Activated naive CD8-positive, alpha-beta T cell treated with anti-CD3 and anti-CD28 coated beads, Interleukin-2, amount 10 ng/mL, durations not matched to agents 7 days and 5 days (primary cell): ENCODE measurements around the gene CFAP97D2. TPM values are rescaled to one million over a fixed set of nuclear protein-coding genes. Genes with fewer than 3 reads are reported as not detected.

Experiments used
- ATAC-seq: fragments of 150-1000 bp; cut with Tn5 transposase; one replicate; pipeline ENCODE4 v1.10.0; 2021; ENCODE audit warnings: low read depth, moderate library complexity
- POLR2A ChIA-PET: fragments of 350-600 bp; sonication (Branson Sonifier 250); formaldehyde crosslinking; loops from one replicate; lab custom pipeline; 2021; ENCODE audit warnings: antibody characterized with exemption; lab: Charles Lee
- DNase-seq: peaks from one replicate; pipeline ENCODE4 v3.0.0; 2021
- H3K27ac Mint-ChIP-seq: one replicate; pipeline ENCODE4 v1.8.0; 2022; ENCODE audit warnings: mild to moderate bottlenecking, mixed read lengths
- H3K27me3 Mint-ChIP-seq: one replicate; pipeline ENCODE4 v1.8.0; 2022; ENCODE audit warnings: mild to moderate bottlenecking, moderate library complexity, mixed read lengths
- H3K36me3 Mint-ChIP-seq: one replicate; pipeline ENCODE4 v1.8.0; 2021; ENCODE audit warnings: mild to moderate bottlenecking, mixed read lengths
- H3K4me1 Mint-ChIP-seq: one replicate; pipeline ENCODE4 v1.8.0; 2021; ENCODE audit warnings: mixed read lengths
- H3K4me3 Mint-ChIP-seq: one replicate; pipeline ENCODE4 v1.8.0; 2022; ENCODE audit warnings: mild to moderate bottlenecking, moderate library complexity, mixed read lengths
- H3K9me3 Mint-ChIP-seq: one replicate; pipeline ENCODE4 v1.8.0; 2021; ENCODE audit warnings: mixed read lengths
- total RNA-seq, 2 experiments: library from RNA; stranded (reverse); gene quantifications; one replicate each; pipeline ENCODE4 v1.2.3, GENCODE V29; 2021

The CFAP97D2 gene
- total RNA-seq, 2 experiments from 2014 or later: 0.22 TPM; not detected in 1

GRCh38 chr13:114136576-114136975 is 42.5 kb upstream of the CFAP97D2 start:
- H3K36me3 Mint-ChIP-seq: no peaks in the 10 kb centered on the region

GRCh38 chr13:114140131-114140905 is 38.7 kb upstream of the CFAP97D2 start:
- H3K4me1 Mint-ChIP-seq: peaks cover 7% of the 10 kb centered on the region
- H3K4me3 Mint-ChIP-seq: no peak overlapping the region
- no peak overlapping the region for H3K27ac Mint-ChIP-seq
- H3K27me3 Mint-ChIP-seq: peaks cover 11% of the 10 kb centered on the region
- H3K36me3 Mint-ChIP-seq: no peaks in the 10 kb centered on the region
- POLR2A ChIA-PET: interaction anchor here (0.6 to 1.9 kb wide), 9 partner anchors 8 to 97 kb away, joined by 3 to 22 read pairs (median 3); partner anchors contain the start of gene RASA3
- ATAC-seq: peak; percentile 2
- DNase-seq: peak; percentile 35
- H3K9me3 Mint-ChIP-seq: peaks cover 2% of the 10 kb centered on the region

More at GRCh38 chr13:114136576-114136975, 42.5 kb upstream of the CFAP97D2 start:
- H3K27ac Mint-ChIP-seq: no peak overlapping the region
- H3K9me3 Mint-ChIP-seq: peaks cover 2% of the 10 kb centered on the region
- POLR2A ChIA-PET: no interaction called here
- H3K27me3 Mint-ChIP-seq: peaks cover 13% of the 10 kb centered on the region
- no peak overlapping the region for H3K4me3 Mint-ChIP-seq
- no peak for DNase-seq
- no peak for ATAC-seq
- peaks cover 11% of the 10 kb centered on the region for H3K4me1 Mint-ChIP-seq

- Mint-ChIP-seq H3K4me3 (no peak overlapping the region), H3K9me3 (peaks cover 2% of the 10 kb centered on the region), H3K27ac (no peak overlapping the region), H3K27me3 (peaks cover 14% of the 10 kb centered on the region), H3K4me1 (peaks cover 12% of the 10 kb centered on the region), H3K36me3 (no peaks in the 10 kb centered on the region)
- peak; percentile 40 for ATAC-seq
- peak; percentile 57 for DNase-seq
- POLR2A ChIA-PET: interaction anchor here (1.0 to 1.9 kb wide), 8 partner anchors 8 to 75 kb away, joined by 3 to 22 read pairs (median 4); partner anchors contain the start of gene RASA3
Measured at GRCh38 chr13:114140906-114141250, 38.2 kb upstream of the CFAP97D2 start.

GRCh38 chr13:114141261-114141996 is 37.6 kb upstream of the CFAP97D2 start:
- no peak overlapping the region for H3K4me3 Mint-ChIP-seq
- POLR2A ChIA-PET: interaction anchor here (1.1 to 2.5 kb wide), 5 partner anchors 8 to 16 kb away, joined by 3 to 38 read pairs (median 9); partner anchors contain the start of gene RASA3
- peaks cover 14% of the 10 kb centered on the region for H3K27me3 Mint-ChIP-seq
- no peaks in the 10 kb centered on the region for H3K36me3 Mint-ChIP-seq
- no peak overlapping the region for H3K27ac Mint-ChIP-seq
- DNase-seq (peak; percentile 28), ATAC-seq (no peak)
- peaks cover 17% of the 10 kb centered on the region for H3K4me1 Mint-ChIP-seq
- peaks cover 2% of the 10 kb centered on the region for H3K9me3 Mint-ChIP-seq

GRCh38 chr13:114142137-114142550 is 36.9 kb upstream of the CFAP97D2 start:
- H3K9me3 Mint-ChIP-seq: peaks cover 2% of the 10 kb centered on the region
- DNase-seq (no peak), ATAC-seq (peak; percentile 3)
- H3K36me3 Mint-ChIP-seq: no peaks in the 10 kb centered on the region
- POLR2A ChIA-PET: interaction anchor here (1.3 to 2.5 kb wide), 3 partner anchors 12 to 84 kb away, joined by 3 to 38 read pairs (median 9); partner anchors contain the start of gene RASA3
- H3K4me1 Mint-ChIP-seq: peaks cover 23% of the 10 kb centered on the region
- no peak overlapping the region for H3K4me3 Mint-ChIP-seq
- peaks cover 11% of the 10 kb centered on the region for H3K27me3 Mint-ChIP-seq
- no peak overlapping the region for H3K27ac Mint-ChIP-seq

- DNase-seq: peak; percentile 75
- peak; percentile 66 for ATAC-seq
- peaks cover 25% of the 10 kb centered on the region for H3K4me1 Mint-ChIP-seq
- no peak overlapping the region for H3K4me3 Mint-ChIP-seq
- peaks cover under 1% of the 10 kb centered on the region for H3K9me3 Mint-ChIP-seq
- POLR2A ChIA-PET: interaction anchor here (0.7 to 2.5 kb wide), 4 partner anchors 12 to 84 kb away, joined by 3 to 38 read pairs (median 6); partner anchors contain the start of gene RASA3
- peaks cover 9% of the 10 kb centered on the region for H3K27me3 Mint-ChIP-seq
- peaks cover under 1% of the 10 kb centered on the region for H3K36me3 Mint-ChIP-seq
- no peak overlapping the region for H3K27ac Mint-ChIP-seq
Measured at GRCh38 chr13:114142640-114143490, 36.2 kb upstream of the CFAP97D2 start.

- Mint-ChIP-seq H3K9me3 (no peaks in the 10 kb centered on the region), H3K4me1 (peaks cover 35% of the 10 kb centered on the region), H3K27me3 (peaks cover 10% of the 10 kb centered on the region), H3K4me3 (no peak overlapping the region), H3K36me3 (peaks cover 2% of the 10 kb centered on the region), H3K27ac (peak overlapping the region; percentile 35)
- POLR2A ChIA-PET: interaction anchor here (2.5 kb wide), 1 partner anchor 14 kb away, joined by 38 read pairs; the partner anchor contains the start of gene RASA3
- ATAC-seq: peak; percentile 19
- peak; percentile 50 for DNase-seq
Measured at GRCh38 chr13:114143806-114144605, 35.1 kb upstream of the CFAP97D2 start.

- H3K27ac Mint-ChIP-seq: peak overlapping the region; percentile 72
- H3K9me3 Mint-ChIP-seq: no peaks in the 10 kb centered on the region
- peaks cover 41% of the 10 kb centered on the region for H3K4me1 Mint-ChIP-seq
- peaks cover 2% of the 10 kb centered on the region for H3K36me3 Mint-ChIP-seq
- no peak for ATAC-seq
- peaks cover 16% of the 10 kb centered on the region for H3K27me3 Mint-ChIP-seq
- peak; percentile 30 for DNase-seq
- POLR2A ChIA-PET: interaction anchor here (0.8 kb wide), 1 partner anchor 10 kb away, joined by 3 read pairs; no protein-coding TSS in a partner anchor
- no peak overlapping the region for H3K4me3 Mint-ChIP-seq
Measured at GRCh38 chr13:114144606-114145244, 34.3 kb upstream of the CFAP97D2 start.

- Mint-ChIP-seq H3K4me1 (peaks cover 42% of the 10 kb centered on the region), H3K27ac (peak overlapping the region; percentile 72), H3K9me3 (no peaks in the 10 kb centered on the region), H3K4me3 (no peak overlapping the region), H3K36me3 (peaks cover 2% of the 10 kb centered on the region), H3K27me3 (peaks cover 16% of the 10 kb centered on the region)
- POLR2A ChIA-PET: interaction anchor here (0.8 kb wide), 1 partner anchor 9 kb away, joined by 3 read pairs; no protein-coding TSS in a partner anchor
- peak; percentile 27 for DNase-seq
- no peak for ATAC-seq
Measured at GRCh38 chr13:114145256-114145655, 33.8 kb upstream of the CFAP97D2 start.

- DNase-seq (peak; percentile 26), ATAC-seq (no peak)
- no peak overlapping the region for H3K4me3 Mint-ChIP-seq
- H3K9me3 Mint-ChIP-seq: no peaks in the 10 kb centered on the region
- H3K27ac Mint-ChIP-seq: no peak overlapping the region
- H3K4me1 Mint-ChIP-seq: peaks cover 46% of the 10 kb centered on the region
- H3K27me3 Mint-ChIP-seq: peaks cover 16% of the 10 kb centered on the region
- H3K36me3 Mint-ChIP-seq: peaks cover 2% of the 10 kb centered on the region
- POLR2A ChIA-PET: interaction anchor here (1.0 kb wide), 1 partner anchor 15 kb away, joined by 5 read pairs; no protein-coding TSS in a partner anchor
Measured at GRCh38 chr13:114145722-114146121, 33.3 kb upstream of the CFAP97D2 start.

- DNase-seq: no peak
- POLR2A ChIA-PET: interaction anchor here (1.0 kb wide), 1 partner anchor 15 kb away, joined by 5 read pairs; no protein-coding TSS in a partner anchor
Measured at GRCh38 chr13:114146173-114146572, 32.9 kb upstream of the CFAP97D2 start.

More at GRCh38 chr13:114146173-114146572, 32.9 kb upstream of the CFAP97D2 start:
- Mint-ChIP-seq H3K27ac (no peak overlapping the region), H3K36me3 (peaks cover 2% of the 10 kb centered on the region), H3K4me1 (peaks cover 46% of the 10 kb centered on the region), H3K4me3 (no peak overlapping the region), H3K9me3 (no peaks in the 10 kb centered on the region), H3K27me3 (peaks cover 16% of the 10 kb centered on the region)
- no peak for ATAC-seq
